Measurements from ENCODE around the gene MAP3K9. TPM values are rescaled to one million over a fixed set of nuclear protein-coding genes. Genes with fewer than 3 reads are reported as not detected.

Gene MAP3K9
- total and polyA plus RNA-seq, 4 donors = 2.3 to 14.0 (median 4.3) TPM

DNA sequence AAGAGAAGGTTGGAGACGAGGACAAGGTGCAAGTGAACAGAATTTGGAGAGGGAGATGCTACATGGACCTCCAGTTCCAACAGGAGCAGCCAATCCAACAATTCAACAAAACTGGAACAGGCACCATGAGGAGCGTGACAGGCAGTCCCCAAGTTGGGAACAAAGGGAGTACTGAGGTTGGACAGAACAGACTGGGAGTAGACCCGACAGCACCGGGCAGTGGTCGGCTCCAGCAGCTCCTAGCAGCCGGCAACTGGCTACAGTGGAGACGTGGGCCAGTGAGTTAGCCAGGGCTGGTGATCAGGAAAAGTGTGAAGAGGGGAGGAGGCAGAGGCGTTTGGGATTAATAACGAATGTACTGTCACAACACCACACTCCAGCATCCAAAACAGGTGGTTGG is 16.4 kb downstream of the MAP3K9 start:
- Histone ChIP-seq H3K36me3 (ENCODE audit: control insufficient read depth in 4 of 4, insufficient read depth in 4 of 4, low read length in 4 of 4) (no peaks in the 10 kb centered on the region), H3K9me3 (ENCODE audit: control insufficient read depth in 4 of 4, insufficient read depth in 3 of 4, low read length in 3 of 4) (no peaks in the 10 kb centered on the region), H3K27me3 (ENCODE audit: control insufficient read depth in 3 of 3, insufficient read depth in 3 of 3, low read length in 2 of 3) (no peaks in the 10 kb centered on the region), H3K9ac (ENCODE audit: insufficient read depth in 1 of 2, low read length in 2 of 2) (no peak overlapping the region), H3K4me3 (no peak overlapping the region), H3K4me1 (ENCODE audit: control insufficient read depth in 5 of 5, insufficient read depth in 5 of 5, low read length in 5 of 5) (no peaks in the 10 kb centered on the region), H3K27ac (ENCODE audit: low read depth in 1 of 2, low read length in 1 of 2) (no peak overlapping the region)
- TF ChIP-seq, protein P1, sequence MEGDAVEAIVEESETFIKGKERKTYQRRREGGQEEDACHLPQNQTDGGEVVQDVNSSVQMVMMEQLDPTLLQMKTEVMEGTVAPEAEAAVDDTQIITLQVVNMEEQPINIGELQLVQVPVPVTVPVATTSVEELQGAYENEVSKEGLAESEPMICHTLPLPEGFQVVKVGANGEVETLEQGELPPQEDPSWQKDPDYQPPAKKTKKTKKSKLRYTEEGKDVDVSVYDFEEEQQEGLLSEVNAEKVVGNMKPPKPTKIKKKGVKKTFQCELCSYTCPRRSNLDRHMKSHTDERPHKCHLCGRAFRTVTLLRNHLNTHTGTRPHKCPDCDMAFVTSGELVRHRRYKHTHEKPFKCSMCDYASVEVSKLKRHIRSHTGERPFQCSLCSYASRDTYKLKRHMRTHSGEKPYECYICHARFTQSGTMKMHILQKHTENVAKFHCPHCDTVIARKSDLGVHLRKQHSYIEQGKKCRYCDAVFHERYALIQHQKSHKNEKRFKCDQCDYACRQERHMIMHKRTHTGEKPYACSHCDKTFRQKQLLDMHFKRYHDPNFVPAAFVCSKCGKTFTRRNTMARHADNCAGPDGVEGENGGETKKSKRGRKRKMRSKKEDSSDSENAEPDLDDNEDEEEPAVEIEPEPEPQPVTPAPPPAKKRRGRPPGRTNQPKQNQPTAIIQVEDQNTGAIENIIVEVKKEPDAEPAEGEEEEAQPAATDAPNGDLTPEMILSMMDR (IDR thresholded peaks at IDR 0.05; ENCODE audit: control extremely low read depth, extremely low read depth) = no peak
- DNase-seq = no peak
- whole genome bisulfite sequencing, 2 donors = 72 to 79% methylated on average over 9 of the region's 9 CpGs
- ATAC-seq (ENCODE audit: insufficient read depth, low FRiP score) = no peak

DNA sequence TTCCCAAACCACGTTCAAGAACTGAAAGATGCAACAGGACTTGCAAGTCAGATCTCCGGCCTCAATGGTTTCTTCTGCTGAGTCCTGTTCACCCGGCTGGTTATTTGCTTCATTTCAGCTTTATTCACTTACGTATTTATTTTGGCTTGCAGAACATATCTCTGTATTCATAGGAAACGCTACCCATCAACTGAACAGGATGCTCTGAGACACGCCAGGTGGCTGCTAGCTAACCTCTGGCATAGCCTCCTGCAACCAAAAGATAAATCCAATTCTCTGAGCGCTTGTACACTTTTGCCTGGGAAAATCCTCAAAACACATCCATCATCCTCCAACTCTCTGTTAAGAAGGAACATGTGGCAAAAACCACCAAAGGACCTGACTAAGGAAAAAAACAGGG is 17.3 kb downstream of the MAP3K9 start:
- H3K36me3 ChIP-seq (ENCODE audit: control insufficient read depth in 4 of 4, insufficient read depth in 4 of 4, low read length in 4 of 4) = no peaks in the 10 kb centered on the region
- no peaks in the 10 kb centered on the region for H3K4me1 ChIP-seq (ENCODE audit: control insufficient read depth in 5 of 5, insufficient read depth in 5 of 5, low read length in 5 of 5)
- H3K27me3 ChIP-seq (ENCODE audit: control insufficient read depth in 3 of 3, insufficient read depth in 3 of 3, low read length in 2 of 3) = no peaks in the 10 kb centered on the region
- WGBS, 2 donors = 91 to 93% methylated on average over 7 of the region's 7 CpGs
- no peak for ATAC-seq (ENCODE audit: insufficient read depth, low FRiP score)
- no peak overlapping the region for H3K9ac ChIP-seq (ENCODE audit: insufficient read depth in 1 of 2, low read length in 2 of 2)
- H3K9me3 ChIP-seq (ENCODE audit: control insufficient read depth in 4 of 4, insufficient read depth in 3 of 4, low read length in 3 of 4) = no peaks in the 10 kb centered on the region
- no peak overlapping the region for H3K4me3 ChIP-seq
- TF ChIP-seq, protein P1 (IDR thresholded peaks at IDR 0.05; ENCODE audit: control extremely low read depth, extremely low read depth) = no peak
- DNase-seq = no peak
- no peak overlapping the region for H3K27ac ChIP-seq (ENCODE audit: low read depth in 1 of 2, low read length in 1 of 2)

DNA sequence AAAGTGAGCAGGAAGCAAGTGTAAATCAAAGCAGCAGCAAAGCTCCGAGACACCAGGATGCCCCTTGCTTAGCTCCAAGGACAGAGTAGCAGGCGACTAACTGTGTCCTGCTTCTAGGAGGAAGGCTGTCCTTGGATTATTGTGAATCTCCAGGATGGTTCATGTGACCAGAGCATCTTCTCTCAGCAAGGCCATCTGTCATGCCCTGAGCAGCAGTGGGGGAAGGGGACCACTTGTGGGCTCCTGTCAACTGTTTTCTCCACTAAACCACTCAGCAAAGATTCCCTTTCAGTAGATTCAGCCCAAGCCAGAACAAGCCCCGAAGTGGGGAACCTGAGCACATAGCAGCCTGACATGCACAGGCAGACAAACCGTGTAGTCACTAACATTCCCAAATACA is 19.4 kb downstream of the MAP3K9 start:
- H3K4me1 ChIP-seq (ENCODE audit: control insufficient read depth in 5 of 5, insufficient read depth in 5 of 5, low read length in 5 of 5) = no peaks in the 10 kb centered on the region
- H3K9ac ChIP-seq (ENCODE audit: insufficient read depth in 1 of 2, low read length in 2 of 2) = no peak overlapping the region
- ATAC-seq (ENCODE audit: insufficient read depth, low FRiP score) = no peak
- no peak overlapping the region for H3K27ac ChIP-seq (ENCODE audit: low read depth in 1 of 2, low read length in 1 of 2)
- H3K4me3 ChIP-seq = no peak overlapping the region
- H3K27me3 ChIP-seq (ENCODE audit: control insufficient read depth in 3 of 3, insufficient read depth in 3 of 3, low read length in 2 of 3) = no peaks in the 10 kb centered on the region
- 70 to 72% methylated on average over 4 of the region's 4 CpGs for WGBS, 2 donors
- TF ChIP-seq, protein P1 (IDR thresholded peaks at IDR 0.05; ENCODE audit: control extremely low read depth, extremely low read depth) = no peak
- H3K9me3 ChIP-seq (ENCODE audit: control insufficient read depth in 4 of 4, insufficient read depth in 3 of 4, low read length in 3 of 4) = no peaks in the 10 kb centered on the region
- H3K36me3 ChIP-seq (ENCODE audit: control insufficient read depth in 4 of 4, insufficient read depth in 4 of 4, low read length in 4 of 4) = no peaks in the 10 kb centered on the region
- DNase-seq = no peak

DNA sequence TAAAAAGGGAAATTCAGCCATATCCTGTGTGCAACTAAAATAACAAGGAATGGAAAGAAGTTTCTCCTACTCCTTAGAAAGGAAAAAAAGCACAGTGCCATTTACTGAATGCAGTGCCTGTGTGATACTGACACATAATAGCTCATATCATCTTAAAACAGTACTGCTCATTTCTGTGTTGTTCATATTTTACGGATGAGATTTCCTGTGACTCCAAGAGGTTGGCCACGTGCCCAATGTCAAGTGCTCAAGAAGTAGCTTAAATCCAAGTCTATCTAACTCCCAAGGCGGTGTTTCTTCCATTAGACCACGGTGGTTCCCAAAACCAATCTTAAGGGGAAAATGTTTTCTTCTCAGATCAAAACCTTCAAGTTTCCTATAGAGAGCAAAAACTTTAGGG is 20.0 kb downstream of the MAP3K9 start:
- peak in 2 of 3 donors; percentile 43 to 66 for DNase-seq
- H3K36me3 ChIP-seq (ENCODE audit: control insufficient read depth in 4 of 4, insufficient read depth in 4 of 4, low read length in 4 of 4) = no peaks in the 10 kb centered on the region
- H3K9me3 ChIP-seq (ENCODE audit: control insufficient read depth in 4 of 4, insufficient read depth in 3 of 4, low read length in 3 of 4) = no peaks in the 10 kb centered on the region
- ATAC-seq (ENCODE audit: insufficient read depth, low FRiP score) = no peak
- TF ChIP-seq, protein P1 (IDR thresholded peaks at IDR 0.05; ENCODE audit: control extremely low read depth, extremely low read depth) = no peak
- no peak overlapping the region for H3K4me3 ChIP-seq
- H3K27ac ChIP-seq (ENCODE audit: low read depth in 1 of 2, low read length in 1 of 2) = no peak overlapping the region
- WGBS, 2 donors = 16 to 25% methylated on average over 4 of the region's 4 CpGs
- H3K4me1 ChIP-seq (ENCODE audit: control insufficient read depth in 5 of 5, insufficient read depth in 5 of 5, low read length in 5 of 5) = no peaks in the 10 kb centered on the region
- H3K9ac ChIP-seq (ENCODE audit: insufficient read depth in 1 of 2, low read length in 2 of 2) = no peak overlapping the region
- H3K27me3 ChIP-seq (ENCODE audit: control insufficient read depth in 3 of 3, insufficient read depth in 3 of 3, low read length in 2 of 3) = no peaks in the 10 kb centered on the region

All from lung (tissue), 12 donors.